Activated CD4-positive, alpha-beta T cell treated with anti-CD3 and anti-CD28 coated beads, Interleukin-2, amount 10 ng/mL, durations not matched to agents 7 days and 5 days (primary cell): ENCODE results near the gene USP49. TPM values are rescaled to one million over a fixed set of nuclear protein-coding genes. Genes with fewer than 3 reads are reported as not detected.

Source experiments
- CTCF ChIA-PET: fragments of 350-600 bp; sonication (Branson Sonifier 250); formaldehyde crosslinking; loops from one replicate; lab custom pipeline; 2021; ENCODE audit warnings: antibody characterized with exemption; lab: Charles Lee
- POLR2A ChIA-PET: fragments of 350-600 bp; sonication (Branson Sonifier 250); formaldehyde crosslinking; loops from one replicate; lab custom pipeline; 2021; ENCODE audit warnings: antibody characterized with exemption; lab: Charles Lee
- DNase-seq: peaks from one replicate; pipeline ENCODE4 v3.0.0-alpha.2; 2020
- H3K27ac Mint-ChIP-seq: one replicate; pipeline ENCODE4 v1.8.0; 2021; ENCODE audit warnings: mild to moderate bottlenecking, moderate library complexity, mixed read lengths
- H3K27me3 Mint-ChIP-seq: one replicate; pipeline ENCODE4 v1.8.0; 2021; ENCODE audit warnings: mixed read lengths
- H3K36me3 Mint-ChIP-seq: one replicate; pipeline ENCODE4 v1.8.0; 2021; ENCODE audit warnings: low read depth, mixed read lengths
- H3K4me1 Mint-ChIP-seq: one replicate; pipeline ENCODE4 v1.8.0; 2021; ENCODE audit warnings: mixed read lengths
- H3K4me3 Mint-ChIP-seq: one replicate; pipeline ENCODE4 v1.8.0; 2021; ENCODE audit warnings: mild to moderate bottlenecking, moderate library complexity, mixed read lengths
- H3K9me3 Mint-ChIP-seq: one replicate; pipeline ENCODE4 v1.8.0; 2021; ENCODE audit warnings: mixed read lengths
- total RNA-seq, 2 experiments: library from RNA; stranded (reverse); gene quantifications; one replicate each; pipeline ENCODE4 v1.2.3, GENCODE V29; 2021

USP49 gene
- total RNA-seq, 2 experiments from 2014 or later = 6.3 to 7.0 TPM

- H3K4me1 Mint-ChIP-seq = peaks cover 13% of the 10 kb centered on the region
- H3K36me3 Mint-ChIP-seq = peaks cover 31% of the 10 kb centered on the region
- ChIA-PET CTCF (interaction anchor here (0.9 to 1.5 kb wide), 3 partner anchors 8 to 55 kb away, joined by 3 read pairs; no protein-coding TSS in a partner anchor), POLR2A (no interaction called here)
- no peaks in the 10 kb centered on the region for H3K27me3 Mint-ChIP-seq
- no peak overlapping the region for H3K4me3 Mint-ChIP-seq
- no peaks in the 10 kb centered on the region for H3K9me3 Mint-ChIP-seq
- H3K27ac Mint-ChIP-seq = peak overlapping the region; percentile 58
- DNase-seq = no peak
These were observed 103.2 kb downstream of the USP49 start for GRCh38 chr6:41791984-41792383.

GRCh38 chr6:41791305-41791704, 103.9 kb downstream of the USP49 start:
- no peak overlapping the region for H3K27ac Mint-ChIP-seq
- H3K4me1 Mint-ChIP-seq = peaks cover 10% of the 10 kb centered on the region
- no peaks in the 10 kb centered on the region for H3K27me3 Mint-ChIP-seq
- no peak for DNase-seq
- no peak overlapping the region for H3K4me3 Mint-ChIP-seq
- ChIA-PET POLR2A (no interaction called here), CTCF (interaction anchor here (0.9 to 1.5 kb wide), 4 partner anchors 9 to 130 kb away, joined by 3 read pairs; partner anchors contain the start of genes BYSL and MED20)
- H3K9me3 Mint-ChIP-seq = no peaks in the 10 kb centered on the region
- H3K36me3 Mint-ChIP-seq = peaks cover 31% of the 10 kb centered on the region

- Mint-ChIP-seq H3K36me3 (peaks cover 31% of the 10 kb centered on the region), H3K27ac (no peak overlapping the region), H3K4me3 (no peak overlapping the region), H3K27me3 (peaks cover under 1% of the 10 kb centered on the region), H3K4me1 (peaks cover 10% of the 10 kb centered on the region), H3K9me3 (no peaks in the 10 kb centered on the region)
- CTCF ChIA-PET = interaction anchor here (4.5 to 7.7 kb wide), 2 partner anchors 132 to 257 kb away, joined by 34 to 192 read pairs; partner anchors contain the start of genes BYSL, MED20 and TAF8
- no peak for DNase-seq
- POLR2A ChIA-PET = no interaction called here
These were observed 105.1 kb downstream of the USP49 start for GRCh38 chr6:41790045-41790444.

DNA sequence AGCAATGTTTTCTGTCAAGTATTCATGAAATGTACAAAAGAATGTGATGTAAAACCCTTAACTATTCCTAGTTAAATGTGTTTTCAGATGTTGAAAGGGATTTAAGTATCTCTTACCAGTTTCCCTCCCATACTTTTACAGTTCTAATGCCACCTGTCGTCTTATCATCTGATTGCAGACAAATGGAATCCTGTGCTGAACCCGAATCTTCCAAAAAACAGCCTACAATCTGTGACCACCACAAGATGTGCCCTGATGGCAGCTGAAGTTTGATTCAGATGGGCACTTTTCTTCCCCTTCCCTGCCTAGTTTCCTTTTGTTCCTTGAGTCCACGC, 105.8 kb downstream of the USP49 start:
- ChIA-PET POLR2A (no interaction called here), CTCF (interaction anchor here (4.5 to 7.7 kb wide), 2 partner anchors 133 to 258 kb away, joined by 34 to 192 read pairs; partner anchors contain the start of genes BYSL, MED20 and TAF8)
- H3K27ac Mint-ChIP-seq = peak overlapping the region; percentile 48
- peaks cover 1% of the 10 kb centered on the region for H3K27me3 Mint-ChIP-seq
- H3K9me3 Mint-ChIP-seq = no peaks in the 10 kb centered on the region
- peaks cover 10% of the 10 kb centered on the region for H3K4me1 Mint-ChIP-seq
- DNase-seq = no peak
- H3K36me3 Mint-ChIP-seq = peaks cover 31% of the 10 kb centered on the region
- H3K4me3 Mint-ChIP-seq = peak overlapping the region; percentile 97

DNA sequence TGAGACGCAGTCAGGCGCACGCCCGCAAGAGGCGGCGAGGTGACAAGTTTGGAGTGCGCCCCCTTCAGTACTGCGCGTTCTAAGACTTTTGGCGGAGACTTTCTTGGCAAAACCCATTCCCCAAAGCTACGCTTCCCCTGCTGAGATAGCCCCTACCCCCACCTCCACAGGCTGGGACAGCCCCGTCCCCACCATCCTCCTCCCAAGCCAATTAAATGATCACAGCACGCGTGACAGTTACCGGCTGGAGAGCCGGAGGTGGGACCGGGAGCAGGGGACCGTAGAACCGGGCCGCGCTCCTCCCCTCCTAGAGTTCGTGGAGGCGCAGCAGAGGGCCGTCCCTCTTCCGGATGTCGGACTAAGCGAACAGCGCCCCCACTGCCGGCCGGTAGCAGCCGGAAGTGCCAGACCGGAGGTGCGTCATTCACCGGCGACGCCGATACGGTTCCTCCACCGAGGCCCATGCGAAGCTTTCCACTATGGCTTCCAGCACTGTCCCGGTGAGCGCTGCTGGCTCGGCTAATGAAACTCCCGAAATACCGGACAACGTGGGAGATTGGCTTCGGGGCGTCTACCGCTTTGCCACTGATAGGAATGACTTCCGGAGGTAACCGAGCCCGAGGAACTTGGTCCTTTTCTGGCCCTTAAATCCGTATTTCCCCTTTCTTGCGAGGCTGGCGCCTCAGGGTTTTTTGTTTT, 107.8 kb downstream of the USP49 start, which contains the start of gene TOMM6:
Gene TOMM6, plus strand, starts transcription at position 476 of the 699 bp plus-strand sequence. Its CDS starts 4 bp downstream, at position 480.
- ChIA-PET POLR2A (interaction anchor here (1.0 kb wide), 1 partner anchor 259 kb away, joined by 3 read pairs; no protein-coding TSS in a partner anchor), CTCF (interaction anchor here (0.6 to 7.7 kb wide), 59 partner anchors 8 to 770 kb away, joined by 3 to 192 read pairs (median 4); partner anchors contain the start of genes BYSL, MED20, TAF8 and USP49)
- H3K4me3 Mint-ChIP-seq = peak within 1 kb of the TSS; percentile 97
- H3K27ac Mint-ChIP-seq = peak within 1 kb of the TSS; percentile 98
- peak; percentile 95 for DNase-seq
- peaks cover 29% of the 10 kb centered on the region for H3K36me3 Mint-ChIP-seq
- no peaks in the 10 kb centered on the region for H3K9me3 Mint-ChIP-seq
- peaks cover 1% of the 10 kb centered on the region for H3K27me3 Mint-ChIP-seq
- H3K4me1 Mint-ChIP-seq = peaks cover 10% of the 10 kb centered on the region

DNA sequence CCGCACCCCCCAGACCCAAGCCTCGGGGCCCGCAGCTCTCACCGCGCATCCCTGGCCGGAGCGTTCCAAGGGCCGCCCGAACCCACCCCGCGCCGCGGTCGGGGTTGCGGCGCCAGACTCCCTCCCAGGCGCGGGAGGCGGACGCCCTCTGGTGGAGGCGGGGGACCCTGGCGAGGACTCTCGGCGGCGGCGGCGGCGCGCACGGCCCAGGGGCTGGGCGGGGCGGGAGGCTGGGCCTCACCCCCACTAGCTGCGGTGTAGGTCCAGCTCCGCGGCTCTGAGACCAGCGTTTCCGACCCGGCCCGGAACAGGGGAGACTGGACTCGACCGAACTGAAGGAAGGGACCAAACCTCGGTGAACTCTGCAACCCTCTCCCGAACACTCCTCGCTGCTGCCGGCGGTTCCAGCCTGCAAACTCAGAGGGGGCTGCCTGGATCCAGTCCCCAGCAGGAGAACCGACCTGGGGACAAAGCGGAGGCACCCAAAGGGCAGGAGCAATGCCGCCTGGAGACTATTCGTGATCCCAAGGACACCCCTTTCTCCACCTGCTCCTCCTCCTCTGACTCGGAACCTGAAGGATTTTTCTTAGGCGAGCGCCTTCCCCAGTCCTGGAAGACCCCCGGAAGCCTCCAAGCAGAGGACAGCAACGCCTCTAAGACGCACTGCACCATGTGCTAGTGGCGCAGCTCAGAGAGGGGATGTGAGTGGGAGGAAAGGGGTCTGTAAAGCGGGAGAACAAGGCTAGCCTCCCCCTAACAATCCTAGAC, 108.5 kb downstream of the USP49 start:
- H3K27ac Mint-ChIP-seq = peak overlapping the region; percentile 98
- ChIA-PET CTCF (interaction anchor here (0.6 to 7.7 kb wide), 47 partner anchors 9 to 771 kb away, joined by 3 to 192 read pairs (median 4); partner anchors contain the start of genes BYSL, MED20, TAF8 and USP49), POLR2A (interaction anchor here (0.9 to 1.0 kb wide), 2 partner anchors 254 to 260 kb away, joined by 3 read pairs; no protein-coding TSS in a partner anchor)
- H3K36me3 Mint-ChIP-seq = peaks cover 23% of the 10 kb centered on the region
- H3K4me1 Mint-ChIP-seq = peaks cover 13% of the 10 kb centered on the region
- peaks cover 4% of the 10 kb centered on the region for H3K27me3 Mint-ChIP-seq
- peak overlapping the region; percentile 97 for H3K4me3 Mint-ChIP-seq
- DNase-seq = peak; percentile 88
- no peaks in the 10 kb centered on the region for H3K9me3 Mint-ChIP-seq

DNA sequence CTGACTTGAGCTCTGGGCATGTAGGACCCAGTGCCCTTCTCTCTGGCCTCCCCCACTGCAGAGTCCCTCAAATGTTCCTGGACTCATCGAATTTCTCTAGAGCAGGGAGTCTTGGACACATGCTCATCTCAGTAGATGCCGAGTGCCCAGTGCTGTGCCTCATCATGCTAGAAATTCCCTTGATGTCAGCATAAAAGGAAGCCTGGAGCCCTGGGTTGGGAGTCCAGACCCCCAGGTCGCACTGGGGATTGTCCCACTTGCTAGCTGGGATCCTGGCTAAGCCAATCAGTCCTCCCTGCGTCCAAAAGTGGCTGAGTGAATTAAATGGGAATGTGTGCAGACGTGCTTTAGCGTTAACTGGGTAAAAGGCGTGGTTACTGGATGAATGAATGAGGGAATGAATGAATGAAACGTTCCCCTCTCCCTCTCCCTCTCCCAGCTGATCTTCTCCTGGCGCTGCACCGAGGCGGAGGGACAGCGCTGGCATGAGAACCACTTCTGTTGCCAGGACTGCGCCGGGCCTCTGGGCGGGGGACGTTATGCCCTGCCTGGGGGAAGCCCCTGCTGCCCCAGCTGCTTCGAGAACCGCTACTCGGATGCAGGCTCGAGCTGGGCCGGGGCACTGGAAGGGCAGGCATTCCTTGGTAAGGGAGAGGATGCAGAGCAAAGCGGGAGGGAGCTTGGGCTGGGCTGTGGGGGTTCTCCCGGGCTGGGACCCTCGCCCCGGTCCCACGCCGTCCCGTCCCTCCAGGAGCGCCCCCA, 109.3 kb downstream of the USP49 start:
- Mint-ChIP-seq H3K36me3 (peaks cover 18% of the 10 kb centered on the region), H3K4me1 (peaks cover 20% of the 10 kb centered on the region), H3K9me3 (no peaks in the 10 kb centered on the region), H3K27me3 (peaks cover 12% of the 10 kb centered on the region), H3K27ac (no peak overlapping the region), H3K4me3 (peak overlapping the region; percentile 97)
- no peak for DNase-seq
- POLR2A ChIA-PET = interaction anchor here (0.9 kb wide), 1 partner anchor 254 kb away, joined by 3 read pairs; no protein-coding TSS in a partner anchor
- CTCF ChIA-PET = interaction anchor here (0.6 to 7.7 kb wide), 25 partner anchors 10 to 1173 kb away, joined by 3 to 192 read pairs (median 5); partner anchors contain the start of genes BYSL, MED20 and TAF8

DNA sequence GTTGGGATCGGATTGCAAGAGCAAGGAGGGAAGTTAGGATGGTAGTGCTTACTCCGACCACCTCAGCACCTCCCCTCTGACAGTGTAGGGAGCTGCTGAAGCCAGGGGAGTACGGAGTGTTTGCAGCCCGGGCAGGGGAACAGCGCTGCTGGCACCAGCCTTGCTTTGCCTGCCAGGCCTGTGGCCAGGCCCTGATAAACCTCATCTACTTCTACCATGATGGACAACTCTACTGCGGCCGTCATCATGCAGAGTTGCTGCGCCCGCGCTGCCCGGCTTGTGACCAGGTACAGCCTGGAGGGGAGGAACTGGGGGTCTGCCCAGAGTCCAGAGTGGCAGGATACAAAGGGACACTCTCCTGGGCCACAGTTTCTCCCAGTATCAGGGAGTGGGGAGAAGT, 109.9 kb downstream of the USP49 start:
- Mint-ChIP-seq H3K9me3 (no peaks in the 10 kb centered on the region), H3K27me3 (peaks cover 13% of the 10 kb centered on the region), H3K4me3 (no peak overlapping the region), H3K36me3 (peaks cover 15% of the 10 kb centered on the region), H3K27ac (no peak overlapping the region), H3K4me1 (peaks cover 22% of the 10 kb centered on the region)
- DNase-seq = no peak
- ChIA-PET POLR2A (no interaction called here), CTCF (interaction anchor here (0.6 to 7.7 kb wide), 9 partner anchors 9 to 1174 kb away, joined by 3 to 192 read pairs (median 8); partner anchors contain the start of gene TAF8)

- peak overlapping the region; percentile 16 for H3K27ac Mint-ChIP-seq
- DNase-seq = no peak
- H3K4me1 Mint-ChIP-seq = peaks cover 25% of the 10 kb centered on the region
- ChIA-PET CTCF (interaction anchor here (1.0 to 7.7 kb wide), 5 partner anchors 9 to 430 kb away, joined by 3 to 192 read pairs (median 7); partner anchors contain the start of gene TAF8), POLR2A (interaction anchor here (0.5 kb wide), 1 partner anchor 420 kb away, joined by 4 read pairs; no protein-coding TSS in a partner anchor)
- H3K9me3 Mint-ChIP-seq = no peaks in the 10 kb centered on the region
- H3K36me3 Mint-ChIP-seq = peaks cover 11% of the 10 kb centered on the region
- H3K27me3 Mint-ChIP-seq = peaks cover 16% of the 10 kb centered on the region
- H3K4me3 Mint-ChIP-seq = no peak overlapping the region
These were observed 110.5 kb downstream of the USP49 start for GRCh38 chr6:41784581-41785171.

DNA sequence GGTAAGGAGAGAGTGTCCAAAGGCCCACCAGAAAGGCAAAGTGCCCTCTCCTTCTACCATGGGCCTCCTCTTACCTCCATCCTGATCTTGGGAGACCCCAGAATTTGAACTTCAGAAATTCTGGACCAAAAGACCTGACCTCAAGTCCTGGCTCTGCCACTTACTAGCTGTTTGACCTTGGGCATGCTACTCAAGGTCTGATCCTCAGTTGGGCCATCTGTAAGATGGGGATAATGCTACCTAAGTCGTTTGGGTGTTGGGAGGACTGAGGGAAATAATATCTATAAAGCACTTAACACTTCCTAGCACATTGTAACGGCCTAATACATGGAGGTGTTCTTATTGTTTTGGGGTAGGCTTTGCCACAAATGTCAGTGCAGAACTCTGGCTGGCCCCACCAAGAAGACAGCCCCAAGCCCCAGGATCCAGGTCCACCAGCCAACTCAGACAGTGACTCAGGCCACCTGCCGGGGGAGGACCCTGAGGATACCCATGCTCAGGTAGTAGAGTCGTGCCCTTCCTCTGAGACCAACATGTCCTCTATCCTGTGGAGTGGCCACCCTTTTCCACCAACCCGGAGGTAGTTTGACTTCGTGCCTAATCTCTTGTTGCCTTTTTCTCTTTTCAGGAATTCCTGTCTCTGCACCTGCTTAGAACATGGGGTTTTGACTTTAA, 111.9 kb downstream of the USP49 start:
- ChIA-PET CTCF (interaction anchor here (0.8 to 7.7 kb wide), 4 partner anchors 14 to 264 kb away, joined by 3 to 192 read pairs (median 3); partner anchors contain the start of gene TAF8), POLR2A (no interaction called here)
- H3K27me3 Mint-ChIP-seq = peaks cover 16% of the 10 kb centered on the region
- H3K27ac Mint-ChIP-seq = no peak overlapping the region
- no peak for DNase-seq
- H3K4me3 Mint-ChIP-seq = no peak overlapping the region
- H3K4me1 Mint-ChIP-seq = peaks cover 25% of the 10 kb centered on the region
- no peaks in the 10 kb centered on the region for H3K9me3 Mint-ChIP-seq
- H3K36me3 Mint-ChIP-seq = peaks cover 2% of the 10 kb centered on the region

DNA sequence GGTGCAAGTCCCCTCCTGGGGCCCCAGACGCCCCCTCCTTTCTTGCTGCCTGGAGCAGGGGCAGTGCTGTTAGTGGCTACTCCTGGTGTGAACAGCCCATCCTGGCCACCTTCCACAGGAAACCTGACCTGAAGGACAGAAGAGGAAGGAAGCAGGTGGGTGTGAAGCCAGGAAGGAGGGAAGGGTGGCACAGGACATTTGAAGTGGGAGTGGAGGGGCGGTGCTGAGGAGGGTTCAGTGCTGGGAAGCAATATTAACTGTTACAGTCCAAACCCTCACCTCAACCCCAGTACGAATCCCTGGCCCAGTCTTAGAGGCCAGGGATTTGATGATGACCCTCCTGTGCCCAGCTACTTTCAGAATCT, 113.8 kb downstream of the USP49 start:
- no peak for DNase-seq
- Mint-ChIP-seq H3K36me3 (peaks cover 2% of the 10 kb centered on the region), H3K27ac (no peak overlapping the region), H3K4me1 (peaks cover 23% of the 10 kb centered on the region), H3K9me3 (no peaks in the 10 kb centered on the region), H3K27me3 (peaks cover 16% of the 10 kb centered on the region), H3K4me3 (peak overlapping the region; percentile 40)
- CTCF ChIA-PET = interaction anchor here (1.6 kb wide), 2 partner anchors 13 to 263 kb away, joined by 3 to 9 read pairs; no protein-coding TSS in a partner anchor
- POLR2A ChIA-PET = no interaction called here
